ENCODE data around the gene HSF5. TPM values are rescaled to one million over a fixed set of nuclear protein-coding genes. Genes with fewer than 3 reads are reported as not detected.

Gene HSF5
- total RNA-seq, 1 donor from 2014 or later = 0.32 TPM

GRCh38 chr17:58534331-58534730 lies 46.1 kb upstream of the HSF5 start:
- Histone ChIP-seq H3K27me3 (ENCODE audit: low read depth) (no peaks in the 10 kb centered on the region), H3K36me3 (no peaks in the 10 kb centered on the region), H3K9me3 (no peaks in the 10 kb centered on the region), H3K27ac (no peak overlapping the region), H3K4me3 (no peak overlapping the region), H3K4me1 (peaks cover 25% of the 10 kb centered on the region)
- intact Hi-C loops (cut with DNase I) = no loop called here
- no peak for TF ChIP-seq CTCF (IDR thresholded peaks at IDR 0.05)
- ATAC-seq (no peak), DNase-seq (no peak)

GRCh38 chr17:58533616-58534188 lies 45.5 kb upstream of the HSF5 start:
- intact Hi-C loops (cut with DNase I) = no loop called here
- H3K4me3 ChIP-seq = no peak overlapping the region
- H3K27me3 ChIP-seq (ENCODE audit: low read depth) = no peaks in the 10 kb centered on the region
- DNase-seq = no peak
- H3K36me3 ChIP-seq = no peaks in the 10 kb centered on the region
- TF ChIP-seq CTCF (IDR thresholded peaks at IDR 0.05) = no peak
- H3K9me3 ChIP-seq = no peaks in the 10 kb centered on the region
- ATAC-seq = no peak
- peaks cover 25% of the 10 kb centered on the region for H3K4me1 ChIP-seq
- no peak overlapping the region for H3K27ac ChIP-seq

GRCh38 chr17:58532555-58532951 lies 44.3 kb upstream of the HSF5 start:
- Histone ChIP-seq H3K9me3 (no peaks in the 10 kb centered on the region), H3K36me3 (no peaks in the 10 kb centered on the region), H3K4me1 (peaks cover 25% of the 10 kb centered on the region), H3K27me3 (ENCODE audit: low read depth) (no peaks in the 10 kb centered on the region), H3K27ac (no peak overlapping the region), H3K4me3 (peak overlapping the region; percentile 61)
- ATAC-seq = no peak
- TF ChIP-seq CTCF (IDR thresholded peaks at IDR 0.05) = no peak
- DNase-seq = no peak
- intact Hi-C loops (cut with DNase I) = no loop called here

GRCh38 chr17:58531661-58532554 lies 43.7 kb upstream of the HSF5 start:
- Histone ChIP-seq H3K4me1 (peaks cover 32% of the 10 kb centered on the region), H3K36me3 (no peaks in the 10 kb centered on the region)

GRCh38 chr17:58531122-58531521 lies 42.9 kb upstream of the HSF5 start:
- TF ChIP-seq CTCF (IDR thresholded peaks at IDR 0.05) = no peak
- H3K27ac ChIP-seq = peak overlapping the region; percentile 67
- no peaks in the 10 kb centered on the region for H3K27me3 ChIP-seq (ENCODE audit: low read depth)
- DNase-seq (no peak), ATAC-seq (no peak)
- H3K4me3 ChIP-seq = peak overlapping the region; percentile 61
- no peaks in the 10 kb centered on the region for H3K9me3 ChIP-seq
- peaks cover 35% of the 10 kb centered on the region for H3K4me1 ChIP-seq
- intact Hi-C loops (cut with DNase I) = no loop called here
- no peaks in the 10 kb centered on the region for H3K36me3 ChIP-seq

More at GRCh38 chr17:58531661-58532554, 43.7 kb upstream of the HSF5 start:
- H3K27ac ChIP-seq = peak overlapping the region; percentile 67
- intact Hi-C loops (cut with DNase I) = no loop called here
- peak overlapping the region; percentile 61 for H3K4me3 ChIP-seq
- no peaks in the 10 kb centered on the region for H3K9me3 ChIP-seq
- peak; percentile 75 for DNase-seq
- no peak for TF ChIP-seq CTCF (IDR thresholded peaks at IDR 0.05)
- peak; percentile 87 to 90 for ATAC-seq
- H3K27me3 ChIP-seq (ENCODE audit: low read depth) = no peaks in the 10 kb centered on the region
